ENCODE data around the gene FBN3.
"Not testable (repeated sequence)": the region's sequence is repeated elsewhere in the genome, so short reads cannot be mapped to it uniquely, and the experiment has no call there.

FBN3 gene

DNA sequence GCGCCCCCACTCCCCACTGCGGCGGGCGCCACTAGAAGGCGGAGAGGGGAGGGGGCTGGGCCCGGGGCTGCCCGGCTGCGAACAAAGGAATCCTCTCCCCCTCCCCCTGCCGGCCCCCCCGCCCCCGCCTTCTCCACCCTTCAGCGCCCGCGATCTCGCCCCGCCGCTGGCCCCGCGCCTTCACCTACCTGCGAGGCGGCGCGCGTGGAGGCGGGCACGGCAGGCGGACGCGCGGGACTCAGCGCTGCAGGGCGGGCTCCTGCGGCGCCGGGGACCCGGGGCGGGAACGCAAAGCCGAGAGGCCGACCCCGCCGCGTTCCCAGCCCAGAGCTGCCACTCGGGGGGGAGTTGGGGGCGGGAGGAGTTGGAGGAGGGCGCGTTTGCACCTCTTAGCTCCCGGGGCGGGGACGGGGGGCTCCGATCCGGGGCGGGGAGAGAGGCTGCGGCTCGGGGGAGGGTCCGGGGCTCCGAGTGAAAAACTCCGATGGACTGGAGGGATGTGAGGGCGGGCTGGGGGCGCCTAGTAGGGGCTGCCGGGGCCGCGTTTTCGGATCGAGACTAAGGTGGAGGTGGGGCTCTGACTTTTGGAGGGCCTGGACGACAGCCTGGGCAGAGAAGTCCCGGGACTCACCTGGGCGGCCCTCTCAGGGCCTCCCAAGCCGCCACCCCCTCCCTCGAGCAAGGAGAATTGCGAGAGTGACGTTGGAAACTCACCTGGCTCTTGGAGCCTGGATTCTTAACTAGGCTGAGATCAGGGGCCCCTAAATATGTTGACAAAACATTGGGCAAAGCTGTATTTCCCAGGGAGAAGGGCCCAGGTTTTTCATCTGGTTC, at the start of gene FBN3:
Gene FBN3, minus strand, starts transcription at position 332 of the 834 bp plus-strand sequence. CDS start 2,112 bp downstream, outside the sequence.
- DNase-seq, result no peak

DNA sequence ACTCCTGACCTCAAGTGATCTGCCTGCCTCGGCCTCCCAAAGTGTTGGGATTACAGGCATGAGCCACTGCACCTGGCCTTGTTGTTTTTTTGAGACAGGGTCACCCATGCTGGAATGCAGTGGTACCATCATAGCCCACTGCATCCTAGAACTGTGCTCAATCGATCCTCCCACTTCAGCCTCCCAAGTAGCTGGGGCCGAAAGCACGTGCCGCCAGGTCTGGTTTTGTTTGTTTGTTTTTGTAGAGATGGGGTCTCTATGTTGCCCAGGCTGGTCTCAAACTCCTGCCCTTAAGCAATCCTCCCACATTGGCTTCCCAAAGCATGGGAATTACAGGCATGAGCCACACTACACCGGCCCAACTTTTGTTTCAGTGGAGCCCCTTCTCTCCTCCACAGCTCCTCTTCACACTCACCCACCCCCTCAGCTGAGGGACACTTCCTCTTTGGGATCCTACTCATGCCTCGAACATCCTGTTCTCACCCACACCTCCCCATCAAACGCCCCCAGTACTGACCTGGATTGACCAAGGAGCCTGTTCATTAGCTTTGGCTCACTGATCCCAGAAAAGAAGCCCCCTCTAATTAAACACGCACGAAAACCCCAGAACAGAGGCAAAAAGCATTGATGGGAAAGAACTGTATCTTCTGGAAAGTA, 47.0 kb upstream of the FBN3 start:
- DNase-seq, result no peak

DNA sequence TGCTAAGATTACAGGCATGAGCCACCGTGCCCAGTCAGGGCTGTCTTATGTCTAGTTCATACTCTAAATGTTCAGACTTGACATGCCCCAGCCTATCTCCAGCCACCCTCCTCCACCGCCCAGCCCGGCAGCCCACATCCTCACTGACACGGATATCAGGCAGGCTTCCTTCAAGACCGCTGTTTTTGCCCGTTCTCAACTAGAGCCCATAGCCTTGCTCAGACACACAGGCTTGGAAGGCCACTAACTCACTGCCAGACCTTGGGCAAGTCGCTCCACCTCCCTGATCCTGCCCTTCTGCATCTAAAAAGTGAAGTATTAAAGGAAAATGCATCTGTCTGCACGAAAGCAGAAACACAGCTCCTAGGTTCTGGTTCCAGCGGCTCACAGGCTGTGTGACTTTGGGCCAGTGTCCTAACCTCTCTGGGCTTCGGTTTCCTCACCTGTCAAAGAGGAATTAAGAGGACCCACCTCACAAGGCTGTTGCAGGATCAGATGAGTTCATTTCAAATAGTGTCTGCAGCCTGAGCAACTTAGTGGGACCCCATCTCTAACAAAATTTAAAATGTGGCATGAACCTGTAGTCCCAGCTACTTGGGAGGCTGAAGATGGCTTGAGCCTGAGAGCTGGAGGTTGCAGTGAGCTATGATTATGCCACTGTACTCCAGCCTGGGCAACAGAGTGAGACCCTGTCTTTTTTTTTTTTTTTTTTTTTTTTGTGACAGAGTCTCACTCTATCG, 45.3 kb upstream of the FBN3 start:
- DNase-seq, result no peak

DNA sequence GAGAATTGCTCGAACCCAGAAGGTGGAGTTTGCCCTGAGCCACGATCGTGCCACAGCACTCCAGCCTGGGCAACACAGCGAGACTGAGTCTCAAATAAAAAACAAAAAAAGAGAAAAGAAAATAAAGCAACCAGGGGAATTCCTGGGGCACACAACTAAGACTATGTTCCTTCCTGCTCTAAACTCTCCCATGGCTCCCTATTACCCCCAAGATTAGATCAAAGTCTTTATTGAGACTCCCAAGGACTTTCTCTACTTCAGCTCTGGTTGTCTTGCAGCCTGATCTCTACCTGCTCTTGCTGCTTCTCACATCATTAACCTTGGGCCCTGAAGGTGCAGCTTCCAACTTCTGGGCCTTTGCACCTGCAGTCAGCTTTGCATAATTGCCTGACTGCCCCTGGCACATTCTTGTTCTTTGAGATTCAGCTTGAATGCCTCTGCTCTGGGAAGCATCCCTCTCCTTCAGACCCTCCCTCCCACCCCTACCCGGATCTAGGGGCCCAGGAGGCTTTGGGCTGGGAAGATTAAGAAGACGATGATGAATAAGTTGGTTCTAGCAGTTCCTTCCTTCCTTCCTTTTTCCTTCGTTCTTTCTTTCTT, 42.9 kb upstream of the FBN3 start:
- DNase-seq, result no peak

DNA sequence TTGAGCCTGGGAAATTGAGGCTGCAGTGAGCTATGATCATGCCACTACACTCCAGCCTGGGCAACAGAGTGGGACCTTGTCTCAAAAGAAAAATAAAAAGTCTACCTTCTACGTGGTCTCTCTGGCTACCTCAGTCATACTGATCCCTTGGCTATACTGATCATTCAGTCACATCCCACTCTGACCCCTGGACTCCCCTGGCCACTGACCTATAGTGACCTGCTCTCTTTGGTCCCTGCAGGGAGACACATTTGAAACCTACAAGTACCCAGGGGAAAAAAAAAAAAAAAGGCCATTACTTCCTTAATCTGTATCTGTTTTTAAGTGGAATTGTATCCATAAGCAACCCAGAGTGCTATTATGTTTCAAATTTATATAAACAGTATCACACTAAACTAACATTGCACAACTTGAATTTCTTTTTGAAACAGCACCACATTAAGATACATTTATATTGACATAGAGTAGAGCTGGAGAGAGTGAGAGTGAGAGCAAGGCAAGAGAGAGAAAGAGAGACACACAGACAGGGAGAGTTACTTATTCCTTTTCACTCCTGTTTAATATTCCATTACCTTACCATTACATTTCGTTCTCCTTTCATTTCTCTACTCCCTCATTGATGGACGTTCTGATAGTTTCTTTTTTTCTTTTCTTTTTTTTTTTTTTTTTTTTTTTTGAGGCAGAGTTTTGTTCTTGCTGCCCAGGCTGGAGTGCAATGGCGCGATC, 36.1 kb upstream of the FBN3 start:
- no peak for DNase-seq

DNA sequence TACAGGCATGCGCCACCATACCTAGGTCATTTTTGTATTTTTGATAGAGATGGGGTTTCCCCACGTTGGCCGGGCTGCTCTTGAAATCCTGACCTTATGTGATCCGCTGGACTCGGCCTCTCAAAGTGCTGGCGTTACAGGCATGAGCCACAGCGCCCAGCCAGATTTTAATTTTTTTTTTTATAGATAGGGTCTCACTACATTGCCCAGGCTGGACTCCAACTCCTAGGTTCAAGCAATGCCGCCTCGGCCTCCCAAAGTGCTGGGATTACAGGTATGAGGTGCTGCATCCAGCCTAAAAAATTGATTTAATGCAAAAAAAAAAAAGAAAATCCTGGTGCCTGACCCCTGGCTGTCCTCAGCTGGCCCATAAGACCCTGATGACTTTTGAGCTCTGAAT, 34.9 kb upstream of the FBN3 start:
- no peak for DNase-seq

DNA sequence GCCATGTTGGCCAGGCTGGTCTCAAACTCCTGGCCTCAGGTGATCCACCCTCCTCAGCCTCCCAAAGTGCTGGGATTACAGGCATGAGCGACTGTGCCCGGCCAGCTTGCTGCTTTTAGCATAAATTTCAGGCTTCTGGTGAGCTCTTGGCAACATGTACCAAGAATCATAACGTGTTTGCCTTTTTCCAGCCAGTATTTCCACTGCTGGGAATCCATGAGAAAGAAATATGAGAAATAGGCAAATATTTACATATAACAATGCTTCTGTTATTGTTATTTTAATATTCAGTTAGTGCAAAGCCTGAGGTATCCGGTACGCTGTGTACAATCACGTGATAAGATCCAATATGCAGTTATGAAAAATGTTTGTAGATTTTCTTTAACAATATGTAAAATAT, 30.6 kb upstream of the FBN3 start:
- DNase-seq, result no peak

DNA sequence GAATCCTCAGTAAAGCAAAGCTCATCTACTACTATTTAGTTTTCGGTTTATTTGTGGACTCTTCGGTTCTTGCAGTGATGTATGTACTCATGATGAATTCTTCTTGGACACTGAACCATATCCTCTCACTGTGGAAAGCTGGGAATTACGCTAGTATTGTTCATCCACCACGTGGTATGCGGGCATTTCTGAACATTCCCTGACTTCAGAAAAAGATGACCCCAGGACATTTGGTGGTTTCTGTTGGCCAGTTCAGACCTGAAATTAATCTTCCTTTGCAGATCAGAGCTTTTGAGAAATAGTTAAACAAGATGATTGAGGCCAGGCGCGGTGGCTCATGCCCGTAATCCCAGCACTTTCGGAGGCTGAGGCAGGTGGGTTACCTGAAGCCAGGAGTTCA, 25.3 kb upstream of the FBN3 start:
- DNase-seq, result no peak

DNA sequence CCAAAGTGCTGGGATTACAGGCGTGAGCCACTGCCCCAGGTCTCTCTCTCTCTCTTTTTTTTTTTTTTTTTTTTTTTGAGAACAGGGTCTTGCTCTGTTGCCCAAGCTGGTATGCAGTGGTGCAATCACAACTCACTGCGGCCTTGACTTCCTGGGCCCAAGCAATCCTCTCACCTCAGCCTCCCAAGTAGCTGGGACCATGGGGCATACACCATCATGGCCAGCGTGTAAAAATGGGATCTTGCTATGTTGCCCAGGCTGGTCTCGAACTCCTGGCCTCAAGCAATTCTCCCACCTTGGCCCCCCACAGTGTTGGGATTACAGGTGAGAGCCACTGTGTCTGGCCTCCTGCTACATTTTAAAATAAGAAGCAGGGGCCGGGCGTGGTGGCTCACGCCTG, 19.1 kb upstream of the FBN3 start:
- no peak for DNase-seq

DNA sequence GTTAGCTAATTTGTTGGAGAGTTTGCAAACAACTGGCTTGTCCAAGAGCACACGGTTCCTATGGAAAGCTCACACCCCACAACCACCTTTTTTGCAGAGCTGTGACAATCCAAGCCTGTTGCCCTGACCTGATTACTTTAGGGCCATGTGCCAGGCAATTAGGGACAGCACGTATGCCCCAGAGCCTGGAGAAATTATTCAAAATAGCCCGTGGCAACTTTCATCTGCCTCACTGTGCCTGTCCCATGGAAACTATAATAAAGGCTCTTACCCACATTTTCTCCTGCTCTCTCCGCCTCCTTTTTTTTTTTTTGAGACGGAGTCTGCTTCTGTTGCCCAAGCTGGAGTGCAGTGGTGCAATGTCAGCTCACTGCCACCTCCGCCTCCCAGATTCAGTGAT, 18.6 kb upstream of the FBN3 start:
- DNase-seq, result no peak

DNA sequence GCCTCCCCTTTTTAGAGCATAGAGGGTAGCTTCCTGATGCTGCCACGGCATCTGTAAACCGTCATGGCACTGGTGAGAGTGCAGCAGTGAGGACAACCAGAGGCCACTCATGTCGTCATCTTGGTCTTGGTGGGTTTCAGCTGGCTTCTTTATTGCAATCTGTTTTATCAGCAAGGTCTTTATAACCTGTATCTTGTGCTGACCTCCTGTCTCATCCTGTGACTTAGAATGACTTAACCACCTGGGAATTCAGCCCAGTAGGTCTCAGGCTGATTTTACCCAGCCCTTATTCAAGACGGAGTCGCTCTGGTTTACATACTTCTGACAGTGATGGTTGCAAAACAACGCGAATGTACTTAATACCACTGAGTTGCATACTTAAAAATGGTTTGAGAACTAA, 14.4 kb upstream of the FBN3 start:
- DNase-seq, result no peak

DNA sequence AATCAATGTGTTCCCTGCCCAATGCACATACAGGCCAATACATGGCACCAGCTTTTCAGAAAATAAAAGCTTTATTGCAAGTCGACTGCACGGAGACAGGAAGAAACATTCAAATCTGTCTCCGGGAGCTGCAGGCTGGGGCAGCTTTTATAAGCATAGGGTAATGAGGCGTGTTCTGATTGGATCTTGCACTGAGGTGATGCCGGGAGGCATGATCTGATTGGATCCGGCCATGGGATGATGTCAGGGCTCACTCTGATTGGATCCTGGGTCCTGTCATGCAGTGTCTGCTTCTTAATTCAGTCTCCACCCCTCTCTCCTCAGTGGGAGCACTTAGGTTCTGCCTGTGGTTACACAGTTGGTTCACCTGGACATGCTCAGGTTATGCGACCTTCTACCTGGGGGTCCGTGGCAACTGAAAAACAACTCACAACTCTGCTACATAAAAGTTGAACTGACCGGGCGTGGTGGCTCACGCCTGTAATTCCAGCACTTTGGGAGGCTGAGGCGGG, 11.8 kb upstream of the FBN3 start:
- DNase-seq, result peak; percentile 89

DNA sequence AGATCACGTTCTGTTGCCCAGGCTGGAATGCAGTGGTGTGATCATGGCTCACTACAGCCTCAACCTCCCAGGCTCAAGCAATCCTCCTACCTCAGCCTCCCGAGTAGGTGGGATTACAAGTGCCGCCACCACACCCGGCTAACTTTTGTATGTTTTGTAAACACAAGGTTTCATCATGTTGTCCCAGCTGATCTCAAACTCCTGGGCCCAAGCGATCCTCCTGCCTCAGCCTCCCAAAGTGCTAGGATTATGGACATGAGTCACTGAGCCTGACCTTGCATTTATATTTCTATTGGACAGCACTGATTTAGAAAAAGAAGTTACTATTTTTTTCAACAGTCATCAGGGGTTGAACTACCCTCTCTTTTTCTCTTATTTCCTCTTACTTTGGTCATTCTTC, 9.9 kb upstream of the FBN3 start:
- DNase-seq, result not testable (repeated sequence)

DNA sequence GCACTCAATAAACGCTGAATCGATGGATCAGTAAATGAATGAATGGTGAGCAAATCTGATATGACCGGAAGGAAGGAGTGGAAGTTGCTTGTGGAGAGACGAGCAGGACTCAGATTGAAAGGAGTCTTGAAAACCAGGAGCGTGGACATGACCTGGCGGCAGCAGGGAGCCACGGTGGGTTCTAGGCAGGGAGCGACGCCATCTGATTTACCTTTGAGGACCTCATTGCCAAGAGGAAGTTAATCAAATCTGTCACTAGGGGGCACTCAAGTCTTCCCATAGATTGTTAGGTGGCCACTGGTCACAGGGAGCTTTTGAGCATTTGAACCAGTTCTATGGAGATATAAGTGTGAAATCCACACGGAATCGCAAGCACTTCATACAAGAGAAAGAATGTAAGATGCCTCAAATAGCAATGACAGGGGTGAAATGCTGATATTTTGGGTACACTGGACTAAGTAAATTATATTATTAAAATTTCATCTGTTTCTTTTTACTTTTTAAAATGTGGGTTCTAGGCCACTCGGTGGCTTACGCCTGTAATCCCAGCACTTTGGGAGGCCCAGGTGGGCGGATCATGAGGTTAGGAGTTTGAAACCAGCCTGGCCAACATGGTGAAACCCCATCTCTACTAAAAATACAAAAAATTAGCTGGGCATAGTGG, 9.2 kb upstream of the FBN3 start:
- peak; percentile 84 for DNase-seq

DNA sequence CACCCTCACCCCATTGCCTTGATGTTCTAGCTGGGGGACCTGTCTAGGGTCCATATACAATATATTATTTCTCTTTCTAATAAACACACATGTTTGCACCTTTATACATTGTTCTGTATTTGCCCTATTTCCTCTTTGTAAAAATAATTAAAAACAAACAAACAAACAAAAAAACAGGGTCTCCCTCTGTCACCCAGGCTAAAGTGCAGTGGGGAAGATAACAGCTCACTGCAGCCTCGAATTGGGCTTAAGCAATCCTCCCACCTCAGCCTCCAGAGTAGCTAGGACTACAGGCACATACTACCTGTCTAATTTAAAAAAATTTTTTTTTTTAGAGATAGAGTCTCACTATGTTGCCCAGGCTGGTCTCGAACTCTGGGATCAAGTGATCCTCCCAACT, 5.9 kb upstream of the FBN3 start:
- DNase-seq, result no peak

DNA sequence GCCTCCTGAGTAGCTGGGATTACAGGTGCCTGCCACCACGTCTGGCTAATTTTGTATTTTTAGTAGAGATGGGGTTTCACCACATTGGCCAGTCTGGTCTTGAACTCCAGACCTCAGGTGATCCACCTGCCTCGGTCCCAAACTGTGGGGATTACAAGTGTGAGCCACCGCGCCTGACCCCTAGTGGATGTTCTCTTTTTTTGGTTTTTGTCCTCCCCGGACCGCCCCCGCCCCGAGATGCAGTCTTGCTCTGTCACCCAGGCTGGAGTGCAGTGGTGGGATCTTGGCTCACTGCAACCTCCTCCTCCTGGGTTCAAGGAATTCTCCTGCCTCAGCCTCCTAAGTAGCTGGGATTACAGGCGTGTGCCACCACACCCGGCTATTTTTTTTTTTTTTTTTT, 4.6 kb upstream of the FBN3 start:
- DNase-seq, result not testable (repeated sequence)

DNA sequence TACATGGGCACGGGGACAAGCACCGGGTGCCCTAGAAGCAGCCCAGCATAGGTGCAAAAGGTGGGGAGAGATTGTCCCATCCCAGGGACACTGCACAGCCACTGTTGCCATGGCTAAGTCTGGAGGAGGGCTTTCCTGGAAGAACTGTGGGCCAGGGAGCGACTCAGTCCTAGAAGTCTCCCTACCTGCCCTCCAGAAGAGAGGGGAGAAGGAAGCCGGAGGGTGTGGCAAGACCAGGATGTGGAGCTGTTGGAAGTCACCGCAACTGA, 2.3 kb upstream of the FBN3 start:
- no peak for DNase-seq

DNA sequence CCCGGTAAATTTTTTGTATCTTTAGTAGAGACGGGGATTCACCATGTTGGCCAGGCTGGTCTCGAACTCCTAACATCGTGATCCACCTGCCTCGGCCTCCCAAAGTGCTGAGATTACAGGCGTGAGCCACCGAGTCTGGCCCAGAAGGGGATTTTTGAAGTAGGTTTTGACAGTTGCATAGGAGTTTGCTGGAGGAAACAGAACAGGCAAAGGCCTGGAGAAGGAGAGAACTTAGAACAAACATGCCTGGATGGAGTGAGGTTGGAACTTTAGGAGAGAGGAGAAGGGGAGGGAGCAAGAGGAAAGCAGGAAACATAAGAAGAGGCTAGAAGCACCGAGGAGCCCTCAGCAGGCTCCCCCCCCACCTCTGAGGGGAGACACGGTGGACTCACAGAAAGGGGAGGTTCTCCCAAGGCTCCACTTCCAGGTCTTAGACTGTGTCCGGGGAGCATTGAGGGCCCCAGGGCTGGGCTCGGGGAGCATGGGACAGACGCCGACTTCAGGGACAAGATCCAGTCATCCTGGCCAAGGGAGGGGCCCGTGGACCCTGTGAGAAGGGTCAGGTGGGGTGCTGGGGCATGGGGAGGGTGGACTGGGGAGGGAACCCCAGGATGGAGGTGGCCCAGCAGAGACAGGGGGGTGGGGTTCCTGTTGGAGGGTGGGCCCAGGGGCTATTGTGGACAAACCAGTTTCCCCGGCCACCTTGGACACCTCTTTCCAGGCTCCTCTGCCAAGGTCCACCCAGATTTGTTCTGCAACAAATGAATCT, 1.8 kb upstream of the FBN3 start:
- no peak for DNase-seq

DNA sequence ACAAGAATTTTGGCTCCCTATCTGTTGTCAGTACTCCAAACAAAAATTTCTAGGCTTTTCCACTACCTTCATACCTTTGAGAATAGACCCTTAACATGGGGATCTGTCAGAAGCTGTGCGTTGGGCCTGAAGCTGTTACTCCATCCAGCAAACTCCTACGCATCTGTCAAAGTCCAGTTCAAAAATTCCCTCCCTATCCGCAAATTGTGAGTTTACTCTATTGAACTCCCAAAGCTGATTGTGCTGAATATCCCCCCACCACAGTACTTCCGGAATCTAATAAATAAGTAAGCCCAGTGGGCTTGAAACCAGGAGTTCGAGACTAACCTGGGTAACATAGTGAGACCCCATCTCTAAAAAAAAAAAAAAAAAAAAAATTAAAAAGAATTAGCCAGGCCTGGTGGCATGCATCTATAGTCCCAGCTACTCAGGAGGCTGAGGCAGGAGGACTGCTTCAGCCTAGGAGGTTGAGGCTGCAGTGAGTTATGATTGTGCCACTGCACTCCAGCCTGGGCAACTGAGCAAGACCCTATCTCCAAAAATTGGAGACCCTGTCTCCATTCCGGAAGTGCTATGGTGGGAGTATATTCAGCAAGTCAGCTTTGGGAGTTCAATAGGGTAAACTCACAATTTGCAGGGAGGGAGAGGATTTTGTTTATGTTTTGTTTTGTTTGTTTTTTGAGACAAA, 930 bp upstream of the FBN3 start:
- no peak for DNase-seq

DNA sequence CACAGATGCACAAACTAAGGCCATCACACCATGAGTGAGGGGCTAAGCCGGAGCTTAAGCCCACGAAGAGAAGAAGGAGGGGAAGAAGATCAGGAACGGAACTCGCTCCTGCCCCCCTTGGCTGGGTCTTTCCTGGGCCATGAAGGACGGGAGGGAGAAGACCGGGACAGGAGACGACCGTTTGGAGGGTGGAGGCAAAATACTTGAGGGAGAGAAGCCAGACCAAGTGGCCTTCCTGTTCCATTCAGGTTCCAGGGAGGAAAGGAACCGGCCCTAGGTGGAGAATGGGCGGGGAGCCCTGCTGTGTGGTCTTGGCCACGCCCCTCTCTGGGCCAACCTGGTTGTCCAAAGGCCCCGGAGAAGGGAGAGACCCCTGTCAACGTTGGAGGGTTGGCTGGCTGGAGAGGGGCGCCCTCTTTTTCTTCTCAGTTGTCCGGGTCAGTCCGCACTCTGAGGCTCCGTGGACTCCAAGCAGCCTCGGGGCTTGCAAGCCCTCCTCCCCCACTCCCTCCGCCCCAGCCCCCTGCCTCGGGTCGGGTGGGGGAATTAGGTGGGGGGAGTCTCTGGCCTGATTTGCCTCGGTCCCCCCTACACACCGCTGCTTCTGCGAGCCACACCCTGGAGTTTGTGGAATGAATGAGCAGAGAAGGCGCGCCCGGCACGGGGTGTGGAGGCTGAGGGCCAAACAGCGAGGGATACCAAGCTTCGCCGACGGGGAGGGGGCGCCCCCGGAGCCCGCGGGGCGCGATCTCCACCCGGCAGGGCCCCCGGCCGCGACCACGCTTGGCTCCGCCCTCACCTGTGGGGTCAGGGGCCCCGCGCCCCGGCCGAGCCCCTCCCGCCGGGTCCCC, 757 bp downstream of the FBN3 start:
- peak; percentile 11 for DNase-seq
